Esophagus (tissue), 2 donors: Measurements from ENCODE around the gene EGFR. TPM values are rescaled to one million over a fixed set of nuclear protein-coding genes. Genes with fewer than 3 reads are reported as not detected.

ENCODE experiments used
- H3K27ac ChIP-seq, 2 donors: one replicate each; pipeline ENCODE4 v1.5.1; 2013; ENCODE audit warnings: low read depth in 2 of 2, mild to moderate bottlenecking in 2 of 2, inconsistent platforms in 1 of 2, low read length in 1 of 2, moderate library complexity in 1 of 2
- H3K27me3 ChIP-seq, 2 donors: one replicate each; pipeline ENCODE4 v1.6.1; 2013; ENCODE audit warnings: low read length in 2 of 2, control low read depth in 1 of 2, mild to moderate bottlenecking in 1 of 2; ENCODE audit not compliant: insufficient read depth in 2 of 2, control insufficient read depth in 1 of 2
- H3K36me3 ChIP-seq, 2 donors: one replicate each; pipeline ENCODE4 v1.6.1; 2013; ENCODE audit warnings: low read length in 1 of 2; ENCODE audit not compliant: control insufficient read depth in 2 of 2, insufficient read depth in 2 of 2
- H3K4me1 ChIP-seq, 2 donors: one replicate each; pipeline ENCODE4 v1.6.1; 2013; ENCODE audit warnings: low read length in 1 of 2; ENCODE audit not compliant: control insufficient read depth in 2 of 2, insufficient read depth in 2 of 2
- H3K4me3 ChIP-seq, 2 donors: one replicate each; pipeline ENCODE4 v1.5.1; 2013; ENCODE audit warnings: low read length in 2 of 2, mild to moderate bottlenecking in 2 of 2, low read depth in 1 of 2, moderate library complexity in 1 of 2
- H3K9me3 ChIP-seq, 2 donors: one replicate each; pipeline ENCODE4 v1.6.1; 2013; ENCODE audit warnings: mild to moderate bottlenecking in 2 of 2, low read depth in 1 of 2, low read length in 1 of 2, moderate library complexity in 1 of 2; ENCODE audit not compliant: control insufficient read depth in 2 of 2, insufficient read depth in 1 of 2
- WGBS, 2 donors: extraction: QIAGEN DNeasy Blood & Tissue Kit; methylation state at CpG; one replicate each; pipeline ENCODE4 v1.1.7; 2013; 5-methylcytosine and 5-hydroxymethylcytosine counted together
- polyA plus RNA-seq, 2 donors: library from polyadenylated mRNA; stranded (reverse); fragments of 200-250 nt; gene quantifications; one replicate each; pipeline ENCODE4 v1.2.3, GENCODE V29; 2013
- donor health status: healthy with polysubstance abuse.
- donor health status: Bipolar disorder and iron deficiency.

Gene EGFR
- polyA plus RNA-seq, 2 donors = 12.8 to 16.1 TPM

GRCh38 chr7:55212176-55212575, 193.4 kb downstream of the EGFR start:
- WGBS, 2 donors = 79 to 83% methylated on average over 8 of the region's 8 CpGs
- H3K4me3 ChIP-seq = no peak overlapping the region
- peaks cover 12 to 16% of the 10 kb centered on the region in 2 donors for H3K36me3 ChIP-seq

GRCh38 chr7:55212838-55213237, 194.0 kb downstream of the EGFR start:
- Histone ChIP-seq H3K27ac (no peak overlapping the region), H3K4me1 (no peaks in the 10 kb centered on the region), H3K4me3 (no peak overlapping the region), H3K36me3 (peaks cover 9 to 13% of the 10 kb centered on the region in 2 donors), H3K9me3 (no peaks in the 10 kb centered on the region), H3K27me3 (no peaks in the 10 kb centered on the region)
- 47 to 50% methylated on average over 10 of the region's 10 CpGs for WGBS, 2 donors

More at GRCh38 chr7:55212176-55212575, 193.4 kb downstream of the EGFR start:
- H3K4me1 ChIP-seq = no peaks in the 10 kb centered on the region
- H3K27ac ChIP-seq = no peak overlapping the region
- H3K27me3 ChIP-seq = no peaks in the 10 kb centered on the region
- no peaks in the 10 kb centered on the region for H3K9me3 ChIP-seq

GRCh38 chr7:55214707-55215106, 195.9 kb downstream of the EGFR start:
- H3K4me3 ChIP-seq = no peak overlapping the region
- H3K4me1 ChIP-seq = no peaks in the 10 kb centered on the region
- no peaks in the 10 kb centered on the region for H3K36me3 ChIP-seq
- no peaks in the 10 kb centered on the region for H3K9me3 ChIP-seq
- H3K27ac ChIP-seq = no peak overlapping the region
- H3K27me3 ChIP-seq = no peaks in the 10 kb centered on the region
- 52 to 64% methylated on average over 5 of the region's 5 CpGs for WGBS, 2 donors

- no peaks in the 10 kb centered on the region for H3K4me1 ChIP-seq
- H3K27ac ChIP-seq = no peak overlapping the region
- no peak overlapping the region for H3K4me3 ChIP-seq
- H3K27me3 ChIP-seq = no peaks in the 10 kb centered on the region
- peaks cover 0 to 3% of the 10 kb centered on the region in 2 donors for H3K9me3 ChIP-seq
- no peaks in the 10 kb centered on the region for H3K36me3 ChIP-seq
- WGBS, 2 donors = 74 to 86% methylated on average over 9 of the region's 9 CpGs
Measured at GRCh38 chr7:55223023-55223422, 204.2 kb downstream of the EGFR start.

GRCh38 chr7:55224111-55224510, 205.3 kb downstream of the EGFR start:
- 83 to 84% methylated on average over 5 of the region's 5 CpGs for WGBS, 2 donors

GRCh38 chr7:55224810-55225209, 206.0 kb downstream of the EGFR start:
- Histone ChIP-seq H3K27ac (no peak overlapping the region), H3K4me1 (no peaks in the 10 kb centered on the region), H3K36me3 (no peaks in the 10 kb centered on the region), H3K4me3 (no peak overlapping the region), H3K9me3 (peaks cover 0 to 6% of the 10 kb centered on the region in 2 donors), H3K27me3 (no peaks in the 10 kb centered on the region)
- 88 to 90% methylated on average over 2 of the region's 2 CpGs for WGBS, 2 donors

More at GRCh38 chr7:55224111-55224510, 205.3 kb downstream of the EGFR start:
- H3K27me3 ChIP-seq = no peaks in the 10 kb centered on the region
- H3K36me3 ChIP-seq = no peaks in the 10 kb centered on the region
- H3K27ac ChIP-seq = no peak overlapping the region
- H3K4me3 ChIP-seq = no peak overlapping the region
- peaks cover 0 to 6% of the 10 kb centered on the region in 2 donors for H3K9me3 ChIP-seq
- no peaks in the 10 kb centered on the region for H3K4me1 ChIP-seq

- Histone ChIP-seq H3K27ac (no peak overlapping the region), H3K4me1 (no peaks in the 10 kb centered on the region), H3K27me3 (no peaks in the 10 kb centered on the region), H3K9me3 (peaks cover 0 to 3% of the 10 kb centered on the region in 2 donors), H3K36me3 (no peaks in the 10 kb centered on the region), H3K4me3 (no peak overlapping the region)
- 68 to 74% methylated on average over 1 of the region's 1 CpG for WGBS, 2 donors
Measured at GRCh38 chr7:55230014-55230413, 211.2 kb downstream of the EGFR start.

- Histone ChIP-seq H3K27me3 (no peaks in the 10 kb centered on the region), H3K4me1 (no peaks in the 10 kb centered on the region), H3K4me3 (no peak overlapping the region), H3K27ac (no peak overlapping the region), H3K36me3 (no peaks in the 10 kb centered on the region), H3K9me3 (peaks cover 0 to 3% of the 10 kb centered on the region in 2 donors)
- 89 to 90% methylated on average over 7 of the region's 7 CpGs for WGBS, 2 donors
Measured at GRCh38 chr7:55231736-55232280, 213.0 kb downstream of the EGFR start.

GRCh38 chr7:55233001-55233400, 214.2 kb downstream of the EGFR start:
- H3K27ac ChIP-seq = no peak overlapping the region
- no peak overlapping the region for H3K4me3 ChIP-seq
- WGBS, 2 donors = 89 to 92% methylated on average over 7 of the region's 7 CpGs
- peaks cover 0 to 3% of the 10 kb centered on the region in 2 donors for H3K9me3 ChIP-seq
- no peaks in the 10 kb centered on the region for H3K4me1 ChIP-seq
- H3K36me3 ChIP-seq = no peaks in the 10 kb centered on the region
- no peaks in the 10 kb centered on the region for H3K27me3 ChIP-seq

GRCh38 chr7:55234408-55234807, 215.6 kb downstream of the EGFR start:
- 84 to 85% methylated on average over 11 of the region's 11 CpGs for WGBS, 2 donors

More at GRCh38 chr7:55234408-55234807, 215.6 kb downstream of the EGFR start:
- H3K27ac ChIP-seq = no peak overlapping the region
- H3K4me1 ChIP-seq = no peaks in the 10 kb centered on the region
- no peaks in the 10 kb centered on the region for H3K9me3 ChIP-seq
- no peaks in the 10 kb centered on the region for H3K36me3 ChIP-seq
- H3K4me3 ChIP-seq = no peak overlapping the region
- no peaks in the 10 kb centered on the region for H3K27me3 ChIP-seq
